GM18517 (cell line): ENCODE results near the gene VPS18.

Source experiments
- ATAC-seq: cut with Tn5 transposase; IDR thresholded peaks from one replicate; pipeline ENCODE4 v1.9.1; 2021; ENCODE audit warnings: mild to moderate bottlenecking, moderate library complexity; ENCODE audit not compliant: unreplicated experiment

Gene VPS18

GRCh38 chr15:40899536-40900207, 5.4 kb downstream of the VPS18 start:
- no peak for ATAC-seq

DNA sequence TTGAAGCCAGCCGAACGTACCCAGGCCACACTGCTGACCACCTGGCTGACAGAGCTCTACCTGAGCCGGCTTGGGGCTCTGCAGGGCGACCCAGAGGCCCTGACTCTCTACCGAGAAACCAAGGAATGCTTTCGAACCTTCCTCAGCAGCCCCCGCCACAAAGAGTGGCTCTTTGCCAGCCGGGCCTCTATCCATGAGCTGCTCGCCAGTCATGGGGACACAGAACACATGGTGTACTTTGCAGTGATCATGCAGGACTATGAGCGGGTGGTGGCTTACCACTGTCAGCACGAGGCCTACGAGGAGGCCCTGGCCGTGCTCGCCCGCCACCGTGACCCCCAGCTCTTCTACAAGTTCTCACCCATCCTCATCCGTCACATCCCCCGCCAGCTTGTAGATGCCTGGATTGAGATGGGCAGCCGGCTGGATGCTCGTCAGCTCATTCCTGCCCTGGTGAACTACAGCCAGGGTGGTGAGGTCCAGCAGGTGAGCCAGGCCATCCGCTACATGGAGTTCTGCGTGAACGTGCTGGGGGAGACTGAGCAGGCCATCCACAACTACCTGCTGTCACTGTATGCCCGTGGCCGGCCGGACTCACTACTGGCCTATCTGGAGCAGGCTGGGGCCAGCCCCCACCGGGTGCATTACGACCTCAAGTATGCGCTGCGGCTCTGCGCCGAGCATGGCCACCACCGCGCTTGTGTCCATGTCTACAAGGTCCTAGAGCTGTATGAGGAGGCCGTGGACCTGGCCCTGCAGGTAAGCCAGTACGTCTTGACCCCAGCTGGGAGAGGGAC, 6.2 kb downstream of the VPS18 start:
- no peak for ATAC-seq

DNA sequence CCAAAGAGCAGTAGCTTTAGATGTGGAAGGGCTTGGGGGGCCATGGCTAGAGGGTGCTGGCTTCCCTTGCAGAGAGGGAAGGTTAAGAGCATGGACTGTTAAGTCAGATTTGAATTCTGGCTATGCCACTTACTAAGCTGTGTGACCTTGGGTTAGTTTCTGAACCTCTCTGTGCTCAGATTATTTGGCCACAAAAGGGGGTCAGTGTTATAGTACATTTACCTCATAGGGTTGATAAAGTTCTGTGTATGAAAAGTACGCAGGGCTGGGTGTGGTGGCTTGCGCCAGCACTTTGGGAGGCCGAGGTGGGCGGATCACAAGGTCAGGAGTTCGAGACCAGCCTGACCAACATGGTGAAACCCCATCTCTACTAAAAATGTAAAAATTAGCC, 6.8 kb downstream of the VPS18 start:
- no peak for ATAC-seq

GRCh38 chr15:40902605-40903561, 8.6 kb downstream of the VPS18 start:
- ATAC-seq = no peak

GRCh38 chr15:40904552-40905201, 10.4 kb downstream of the VPS18 start:
- ATAC-seq = no peak

GRCh38 chr15:40906091-40906990, 12.1 kb downstream of the VPS18 start:
- ATAC-seq = peak; percentile 54

GRCh38 chr15:40906991-40907802, 12.9 kb downstream of the VPS18 start:
- no peak for ATAC-seq

GRCh38 chr15:40908095-40908494, 13.8 kb downstream of the VPS18 start:
- no peak for ATAC-seq

GRCh38 chr15:40909662-40910630, 15.7 kb downstream of the VPS18 start:
- ATAC-seq = no peak

DNA sequence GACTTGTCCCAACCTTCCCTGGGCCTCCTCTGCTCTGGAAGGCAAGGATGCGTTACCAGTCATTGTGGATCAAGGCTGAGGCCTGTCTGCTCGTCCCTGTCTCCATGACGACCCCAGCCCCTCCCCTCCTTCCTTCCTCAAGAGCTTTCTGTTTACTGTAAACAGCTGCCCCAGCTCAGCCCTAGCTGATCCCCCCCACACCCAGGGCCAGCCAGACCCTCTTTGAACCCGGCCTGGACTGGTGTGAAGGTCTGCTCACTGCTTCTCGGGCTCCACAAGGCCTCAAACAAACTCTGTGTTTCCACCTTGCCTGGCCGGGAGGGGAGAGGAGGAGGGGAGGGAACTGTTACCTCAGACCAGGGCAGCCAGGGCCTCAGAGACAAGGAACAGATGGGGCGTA, 16.9 kb downstream of the VPS18 start:
- no peak for ATAC-seq

GRCh38 chr15:40911693-40912092, 17.4 kb downstream of the VPS18 start:
- no peak for ATAC-seq

GRCh38 chr15:40912478-40912877, 18.2 kb downstream of the VPS18 start:
- no peak for ATAC-seq

DNA sequence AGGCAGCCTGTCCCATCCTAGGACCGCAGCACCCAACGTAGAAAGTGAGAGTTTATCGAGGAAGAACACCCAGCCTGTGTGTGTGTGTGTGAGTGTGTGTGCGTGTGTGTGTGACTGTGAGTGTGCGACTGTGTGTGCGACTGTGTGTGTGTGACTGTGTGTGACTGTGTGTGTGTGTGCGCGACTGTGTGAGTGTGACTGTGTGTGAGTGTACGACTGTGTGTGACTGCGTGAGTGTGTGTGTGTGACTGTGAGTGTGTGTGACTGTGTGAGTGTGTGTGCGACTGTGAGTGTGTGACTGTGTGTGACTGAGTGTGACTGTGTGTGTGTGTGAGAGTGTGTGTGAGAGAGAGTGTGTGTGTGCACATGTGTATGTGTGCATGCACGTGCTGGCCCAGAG, 19.8 kb downstream of the VPS18 start:
- ATAC-seq = no peak

DNA sequence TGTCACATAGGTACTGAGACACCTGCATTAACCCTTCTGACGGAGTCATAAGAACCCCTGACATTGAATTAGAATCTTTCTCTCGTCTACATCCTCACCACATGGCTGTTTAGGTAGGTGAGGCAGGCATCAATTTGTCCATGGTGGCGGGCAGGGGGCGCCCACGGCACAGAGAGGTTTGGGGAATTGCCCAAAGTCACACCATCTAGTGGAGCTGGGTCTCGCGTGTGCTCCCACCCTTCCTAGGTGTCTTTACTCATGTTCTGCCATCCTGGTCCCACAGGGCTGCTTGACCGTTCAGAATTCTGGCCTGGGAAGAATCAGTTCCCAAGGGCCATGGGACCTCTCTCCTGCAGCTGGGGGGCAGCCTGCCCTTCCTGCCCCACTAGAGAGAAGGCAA, 20.2 kb downstream of the VPS18 start:
- ATAC-seq = no peak

DNA sequence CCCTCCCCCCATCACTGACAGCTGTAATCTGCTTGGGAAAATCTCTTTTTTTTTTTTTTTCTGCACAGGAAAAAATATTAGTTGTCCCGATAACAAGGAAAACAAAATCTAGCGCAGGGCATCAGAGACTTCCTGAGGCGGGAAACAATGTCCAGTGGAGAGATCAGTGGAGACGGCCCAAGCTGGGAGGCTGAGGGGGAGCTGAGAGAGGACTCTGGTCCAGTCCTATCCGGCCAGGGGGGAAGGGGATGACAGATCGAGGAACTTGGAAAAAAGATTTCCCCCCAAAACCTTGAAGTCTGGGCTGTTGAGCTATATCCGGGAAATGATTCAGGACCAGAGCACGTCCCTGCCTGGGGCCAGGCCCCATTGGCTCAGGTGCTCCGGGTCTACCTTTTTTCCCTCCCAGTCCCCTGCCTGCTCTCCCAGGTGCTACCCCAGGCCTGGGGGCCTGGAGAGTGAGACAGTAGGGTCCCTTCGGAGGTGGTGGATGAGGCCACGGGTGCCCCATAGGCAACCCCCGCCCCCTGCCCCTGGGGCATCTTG, 20.9 kb downstream of the VPS18 start:
- no peak for ATAC-seq

- no peak for ATAC-seq
Measured at GRCh38 chr15:40915679-40916078, 21.4 kb downstream of the VPS18 start.

DNA sequence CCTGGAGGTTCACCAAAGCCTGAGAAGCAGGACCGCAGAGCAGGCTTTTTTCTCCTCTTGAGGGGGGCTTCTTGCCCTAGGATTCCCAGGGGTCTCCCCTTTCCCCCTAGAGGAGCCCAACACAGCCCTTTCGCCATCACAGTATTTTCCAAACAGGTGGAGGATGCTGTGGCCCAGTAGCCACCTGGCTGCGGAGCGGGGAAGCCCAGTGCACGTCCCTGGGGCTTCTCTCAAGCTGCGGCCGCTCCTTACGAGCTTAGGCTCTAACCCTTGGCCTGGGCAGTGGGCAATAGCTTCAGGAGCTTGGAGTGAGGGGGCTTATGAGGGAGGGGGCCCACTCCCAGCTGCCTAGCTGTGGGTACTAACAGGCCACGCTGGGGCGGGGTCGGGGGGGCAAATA, 23.3 kb downstream of the VPS18 start:
- no peak for ATAC-seq
